MM.1S (cell line): Measurements from ENCODE around the gene CWC27.

ENCODE experiments used
- DNase-seq: peaks from one replicate; pipeline ENCODE4 v3.0.0-alpha.2; 2015
- H2AFZ ChIP-seq: fragments of 300-600 bp; sonication (generic); 2 replicates; pipeline ENCODE4 v1.6.0; 2016; ENCODE audit warnings: antibody characterized with exemption, low read length
- H3F3A ChIP-seq: fragments of 300-600 bp; sonication (generic); 2 replicates; pipeline ENCODE4 v1.6.1; 2016; ENCODE audit warnings: mild to moderate bottlenecking, antibody characterized with exemption, low read length, moderate library complexity, mixed read lengths; ENCODE audit not compliant: insufficient read depth
- H3K27ac ChIP-seq: fragments of 300-600 bp; sonication (generic); 2 replicates; pipeline ENCODE4 v1.5.1; 2016; ENCODE audit warnings: mild to moderate bottlenecking, low read length
- H3K27me3 ChIP-seq: fragments of 300-600 bp; sonication (generic); replicated peaks from 2 replicates; pipeline ENCODE4 v1.6.0; 2016; ENCODE audit warnings: low read length; ENCODE audit not compliant: insufficient read depth
- H3K36me3 ChIP-seq: fragments of 300-600 bp; sonication (generic); replicated peaks from 2 replicates; pipeline ENCODE4 v1.6.1; 2016; ENCODE audit warnings: mild to moderate bottlenecking, low read length, mixed read lengths; ENCODE audit not compliant: insufficient read depth
- H3K4me1 ChIP-seq: fragments of 300-600 bp; sonication (generic); 2 replicates; pipeline ENCODE4 v1.6.1; 2016; ENCODE audit warnings: low read length, mixed read lengths
- H3K4me2 ChIP-seq: fragments of 300-600 bp; sonication (generic); 2 replicates; pipeline ENCODE4 v1.6.0; 2016; ENCODE audit warnings: low read depth, low read length
- H3K4me3 ChIP-seq: fragments of 300-600 bp; sonication (generic); 2 replicates; pipeline ENCODE4 v1.5.1; 2016; ENCODE audit warnings: low read length, mixed read lengths
- H3K79me2 ChIP-seq: fragments of 300-600 bp; sonication (generic); 2 replicates; pipeline ENCODE4 v1.6.1; 2016; ENCODE audit warnings: mixed run types, low read length, mixed read lengths
- H3K9ac ChIP-seq: fragments of 300-600 bp; sonication (generic); 2 replicates; pipeline ENCODE4 v1.6.1; 2016; ENCODE audit warnings: low read length, mixed read lengths
- H3K9me2 ChIP-seq: fragments of 300-600 bp; sonication (generic); replicated peaks from 2 replicates; pipeline ENCODE4 v1.6.1; 2016; ENCODE audit warnings: mild to moderate bottlenecking, low read length, mixed read lengths; ENCODE audit not compliant: insufficient read depth
- H3K9me3 ChIP-seq: fragments of 300-600 bp; sonication (generic); replicated peaks from 2 replicates; pipeline ENCODE4 v1.6.1; 2016; ENCODE audit warnings: mild to moderate bottlenecking, low read length, mixed read lengths; ENCODE audit not compliant: insufficient read depth
- H4K20me1 ChIP-seq: fragments of 300-600 bp; sonication (generic); 2 replicates; pipeline ENCODE4 v1.6.1; 2016; ENCODE audit warnings: mild to moderate bottlenecking, low read length, moderate library complexity, mixed read lengths; ENCODE audit not compliant: insufficient read depth
- EZH2 ChIP-seq: fragments of 300-600 bp; sonication (generic); optimal IDR thresholded peaks from 2 replicates; pipeline ENCODE3; 2017; ENCODE audit warnings: low read depth, mild to moderate bottlenecking, antibody characterized with exemption, low read length, mixed read lengths
- EZH2phosphoT487 ChIP-seq: fragments of 300-600 bp; sonication (generic); IDR thresholded peaks from 2 replicates; pipeline ENCODE4 v1.6.1; 2018; ENCODE audit warnings: antibody characterized with exemption, low read length
- TF ChIP-seq, protein P1 (sequence below): fragments of 300-600 bp; sonication (generic); IDR thresholded peaks from 2 replicates; pipeline ENCODE4 v1.5.1; 2016; ENCODE audit warnings: antibody characterized with exemption, low read length, mixed read lengths

CWC27 gene

DNA sequence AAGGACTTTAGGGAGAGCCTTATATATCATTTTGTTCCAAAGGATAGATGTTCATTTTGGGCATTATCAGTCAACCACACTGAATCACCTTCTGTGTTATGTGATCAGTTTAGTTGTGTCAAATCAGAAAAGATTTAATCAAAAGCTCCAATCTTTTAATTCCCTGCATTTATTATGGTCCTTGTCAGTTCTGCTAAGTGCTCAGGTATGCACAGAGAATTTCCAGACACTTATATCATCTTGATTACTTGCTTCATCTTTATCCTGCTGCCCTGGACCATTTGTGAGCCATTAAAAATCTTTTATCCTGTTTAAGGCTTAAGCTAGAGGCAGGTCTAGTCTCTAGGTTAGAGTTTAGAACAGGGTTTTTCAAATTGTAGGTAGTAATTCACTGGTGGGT is 179.1 kb downstream of the CWC27 start:
- no peaks in the 10 kb centered on the region for H3F3A ChIP-seq
- no peaks in the 10 kb centered on the region for H3K27me3 ChIP-seq
- H3K79me2 ChIP-seq, result no peaks in the 10 kb centered on the region
- H3K9me3 ChIP-seq, result no peaks in the 10 kb centered on the region
- no peak for TF ChIP-seq EZH2phosphoT487
- TF ChIP-seq, protein P1, sequence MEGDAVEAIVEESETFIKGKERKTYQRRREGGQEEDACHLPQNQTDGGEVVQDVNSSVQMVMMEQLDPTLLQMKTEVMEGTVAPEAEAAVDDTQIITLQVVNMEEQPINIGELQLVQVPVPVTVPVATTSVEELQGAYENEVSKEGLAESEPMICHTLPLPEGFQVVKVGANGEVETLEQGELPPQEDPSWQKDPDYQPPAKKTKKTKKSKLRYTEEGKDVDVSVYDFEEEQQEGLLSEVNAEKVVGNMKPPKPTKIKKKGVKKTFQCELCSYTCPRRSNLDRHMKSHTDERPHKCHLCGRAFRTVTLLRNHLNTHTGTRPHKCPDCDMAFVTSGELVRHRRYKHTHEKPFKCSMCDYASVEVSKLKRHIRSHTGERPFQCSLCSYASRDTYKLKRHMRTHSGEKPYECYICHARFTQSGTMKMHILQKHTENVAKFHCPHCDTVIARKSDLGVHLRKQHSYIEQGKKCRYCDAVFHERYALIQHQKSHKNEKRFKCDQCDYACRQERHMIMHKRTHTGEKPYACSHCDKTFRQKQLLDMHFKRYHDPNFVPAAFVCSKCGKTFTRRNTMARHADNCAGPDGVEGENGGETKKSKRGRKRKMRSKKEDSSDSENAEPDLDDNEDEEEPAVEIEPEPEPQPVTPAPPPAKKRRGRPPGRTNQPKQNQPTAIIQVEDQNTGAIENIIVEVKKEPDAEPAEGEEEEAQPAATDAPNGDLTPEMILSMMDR, result no peak
- TF ChIP-seq EZH2, result no peak
- no peaks in the 10 kb centered on the region for H3K4me1 ChIP-seq
- H4K20me1 ChIP-seq, result no peaks in the 10 kb centered on the region
- H2AFZ ChIP-seq, result no peak overlapping the region
- no peak overlapping the region for H3K4me3 ChIP-seq
- H3K4me2 ChIP-seq, result no peak overlapping the region
- H3K9ac ChIP-seq, result no peak overlapping the region
- H3K9me2 ChIP-seq, result no peaks in the 10 kb centered on the region
- H3K36me3 ChIP-seq, result no peaks in the 10 kb centered on the region
- H3K27ac ChIP-seq, result no peak overlapping the region
- DNase-seq, result no peak

DNA sequence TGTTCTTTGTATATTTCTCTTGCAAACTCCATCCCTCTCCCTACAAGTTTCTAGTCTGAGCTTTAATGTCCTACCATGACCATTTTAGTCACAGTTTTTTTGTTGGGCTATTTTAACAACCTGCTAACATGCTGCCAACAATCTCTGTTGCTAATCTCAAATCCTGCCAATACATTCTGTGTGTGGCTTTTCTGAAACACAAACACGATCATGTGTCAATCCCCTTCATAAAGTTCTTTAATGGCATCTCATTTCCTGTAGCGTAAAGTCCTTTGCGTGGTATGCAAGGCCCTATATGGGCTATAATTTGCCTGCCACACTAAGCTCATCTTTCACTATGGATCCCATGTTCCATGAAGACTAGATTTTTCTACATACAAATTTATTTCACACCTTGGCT is 180.6 kb downstream of the CWC27 start:
- DNase-seq, result no peak
- no peak for TF ChIP-seq EZH2
- TF ChIP-seq, protein P1, result no peak
- no peak for TF ChIP-seq EZH2phosphoT487
- no peaks in the 10 kb centered on the region for H3K79me2 ChIP-seq
- H3K9me3 ChIP-seq, result no peaks in the 10 kb centered on the region
- no peak overlapping the region for H3K4me3 ChIP-seq
- H3F3A ChIP-seq, result no peaks in the 10 kb centered on the region
- H3K27me3 ChIP-seq, result no peaks in the 10 kb centered on the region
- H3K4me1 ChIP-seq, result 0 out of 2 replicates have a peak, but pooled peaks cover 3% of the 10 kb centered on the region
- H3K36me3 ChIP-seq, result no peaks in the 10 kb centered on the region
- H3K9me2 ChIP-seq, result no peaks in the 10 kb centered on the region
- H4K20me1 ChIP-seq, result no peaks in the 10 kb centered on the region
- H3K9ac ChIP-seq, result no peak overlapping the region
- H2AFZ ChIP-seq, result no peak overlapping the region
- no peak overlapping the region for H3K27ac ChIP-seq
- H3K4me2 ChIP-seq, result no peak overlapping the region

DNA sequence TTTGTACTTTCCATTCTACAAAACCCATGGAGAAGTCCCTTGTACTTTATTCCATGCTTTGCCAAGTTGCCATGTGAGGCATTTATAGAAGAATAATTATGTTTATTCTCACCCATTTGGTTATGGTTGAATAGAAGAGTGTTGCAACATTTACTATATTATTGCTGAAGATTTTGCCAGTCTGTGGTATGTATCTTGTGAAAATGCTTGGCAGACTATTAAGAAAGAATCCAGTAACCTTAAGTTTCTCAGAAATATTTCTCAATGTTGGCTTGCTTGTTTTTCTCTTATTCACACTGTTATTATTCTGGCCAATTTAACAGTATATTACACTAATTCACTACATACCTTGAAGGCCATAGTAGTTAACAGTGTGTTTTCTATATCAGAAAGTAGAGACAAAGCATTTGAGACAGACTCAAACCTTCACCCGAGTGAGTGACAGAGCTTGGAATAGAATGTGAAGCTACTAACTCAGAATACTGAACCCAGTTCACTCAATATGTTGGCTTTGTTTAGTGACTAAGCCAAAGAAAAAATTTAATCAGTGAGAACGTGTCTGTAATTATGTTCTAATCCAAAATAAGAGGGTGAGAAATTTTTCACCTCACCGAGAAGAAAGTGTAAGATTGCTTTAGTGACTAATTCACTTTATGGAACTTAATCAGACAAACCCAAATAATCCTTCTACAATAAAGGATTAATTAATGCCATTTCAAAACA is 184.4 kb downstream of the CWC27 start:
- Histone ChIP-seq H3K36me3 (no peaks in the 10 kb centered on the region), H3K4me3 (no peak overlapping the region), H3K9ac (no peak overlapping the region), H3K27ac (no peak overlapping the region), H3K9me2 (no peaks in the 10 kb centered on the region), H3F3A (no peaks in the 10 kb centered on the region), H2AFZ (no peak overlapping the region), H3K4me2 (no peak overlapping the region), H3K27me3 (no peaks in the 10 kb centered on the region), H3K9me3 (no peaks in the 10 kb centered on the region), H3K4me1 (0 out of 2 replicates have a peak, but pooled peaks cover 3% of the 10 kb centered on the region), H4K20me1 (no peaks in the 10 kb centered on the region), H3K79me2 (no peaks in the 10 kb centered on the region)
- TF ChIP-seq, protein P1, result no peak
- TF ChIP-seq EZH2 (no peak), EZH2phosphoT487 (no peak)
- no peak for DNase-seq
